H1 (cell line): ENCODE data around the gene CCS. TPM values are rescaled to one million over a fixed set of nuclear protein-coding genes. Genes with fewer than 3 reads are reported as not detected.

Source experiments
- CEBPB ChIP-seq: IDR thresholded peaks from 2 replicates; pipeline ENCODE4 v1.6.1; 2012; ENCODE audit warnings: low read depth, low read length
- CHD1 ChIP-seq: IDR thresholded peaks from 2 replicates; pipeline ENCODE4 v1.6.1; 2012; ENCODE audit warnings: low read depth, low read length, improper control_type of control experiment
- EP300 ChIP-seq, 2 experiments: IDR thresholded peaks; 1 replicate in 1 of 2; 2 replicates in 1 of 2; pipeline ENCODE4 v1.6.1; 2011 to 2012; ENCODE audit warnings: low read depth in 2 of 2, low read length in 2 of 2, mild to moderate bottlenecking in 2 of 2, borderline replicate concordance in 1 of 2, inconsistent platforms in 1 of 2, moderate library complexity in 1 of 2
- GABPA ChIP-seq: IDR thresholded peaks from 2 replicates; pipeline ENCODE4 v1.6.1; 2011; ENCODE audit warnings: mild to moderate bottlenecking, low read length, moderate library complexity, borderline replicate concordance; ENCODE audit not compliant: insufficient read depth
- KDM4A ChIP-seq: IDR thresholded peaks from one replicate; pipeline ENCODE4 v1.7.1; 2012; ENCODE audit warnings: low read depth, mild to moderate bottlenecking, moderate library complexity, low read length, inconsistent platforms; ENCODE audit not compliant: severe bottlenecking
- KDM5A ChIP-seq: fragments of 200-600 bp; IDR thresholded peaks from 2 replicates; pipeline ENCODE4 v1.7.1; 2012; ENCODE audit warnings: mild to moderate bottlenecking, low read length, inconsistent platforms, mixed read lengths
- POLR2A ChIP-seq, 2 experiments: IDR thresholded peaks; 1 replicate in 1 of 2; 2 replicates in 1 of 2; pipeline ENCODE4 v1.6.1; 2011; ENCODE audit warnings: low read depth in 2 of 2, low read length in 2 of 2, mild to moderate bottlenecking in 2 of 2; ENCODE audit errors: control extremely low read depth in 1 of 2
- SP4 ChIP-seq: IDR thresholded peaks from 2 replicates; pipeline ENCODE4 v1.6.1; 2012; ENCODE audit warnings: low read length, inconsistent platforms
- TAF1 ChIP-seq: IDR thresholded peaks from 2 replicates; pipeline ENCODE4 v1.6.1; 2011; ENCODE audit warnings: mild to moderate bottlenecking, low read depth, low read length
- YY1 ChIP-seq: IDR thresholded peaks from 2 replicates; pipeline ENCODE4 v1.6.1; 2011; ENCODE audit warnings: low read depth, mild to moderate bottlenecking, low read length
- polyA plus RNA-seq, 7 experiments: library from polyadenylated mRNA; depleted of rRNA in 3 of 7; stranded (reverse) in 5 of 7; unstranded in 2 of 7; fragments of >200 nt in 5 of 7; fragments of 200-250 nt in 2 of 7; gene quantifications; 1 replicate in 5 of 7; 2 replicates in 1 of 7; 4 replicates in 1 of 7; pipeline versions ENCODE4 v1.2.1 to v1.2.3, GENCODE V29; 2011 to 2013; ENCODE audit warnings: missing spikeins in 2 of 7, mixed read lengths in 2 of 7
- total RNA-seq: library from RNA; stranded (reverse); fragmentation: NEBNext Ultra II Directional; extraction: Animal tissue kit (Norgen Biotek cat#: 25700); gene quantifications from 2 replicates; pipeline ENCODE4 v1.2.1, GENCODE V29; 2021
- TF ChIP-seq, protein P1 (sequence below): fragments of 300-600 bp; sonication (generic); IDR thresholded peaks from 2 replicates; pipeline ENCODE4 v1.7.1; 2012; ENCODE audit warnings: low read length, moderate library complexity, mild to moderate bottlenecking, inconsistent platforms; ENCODE audit not compliant: insufficient replicate concordance

The CCS gene
- total and polyA plus RNA-seq, 2 of the 8 experiments (the other 6 are each of a cell fraction or from before 2014, with no cell fraction given): 37.1 to 37.7 TPM

DNA sequence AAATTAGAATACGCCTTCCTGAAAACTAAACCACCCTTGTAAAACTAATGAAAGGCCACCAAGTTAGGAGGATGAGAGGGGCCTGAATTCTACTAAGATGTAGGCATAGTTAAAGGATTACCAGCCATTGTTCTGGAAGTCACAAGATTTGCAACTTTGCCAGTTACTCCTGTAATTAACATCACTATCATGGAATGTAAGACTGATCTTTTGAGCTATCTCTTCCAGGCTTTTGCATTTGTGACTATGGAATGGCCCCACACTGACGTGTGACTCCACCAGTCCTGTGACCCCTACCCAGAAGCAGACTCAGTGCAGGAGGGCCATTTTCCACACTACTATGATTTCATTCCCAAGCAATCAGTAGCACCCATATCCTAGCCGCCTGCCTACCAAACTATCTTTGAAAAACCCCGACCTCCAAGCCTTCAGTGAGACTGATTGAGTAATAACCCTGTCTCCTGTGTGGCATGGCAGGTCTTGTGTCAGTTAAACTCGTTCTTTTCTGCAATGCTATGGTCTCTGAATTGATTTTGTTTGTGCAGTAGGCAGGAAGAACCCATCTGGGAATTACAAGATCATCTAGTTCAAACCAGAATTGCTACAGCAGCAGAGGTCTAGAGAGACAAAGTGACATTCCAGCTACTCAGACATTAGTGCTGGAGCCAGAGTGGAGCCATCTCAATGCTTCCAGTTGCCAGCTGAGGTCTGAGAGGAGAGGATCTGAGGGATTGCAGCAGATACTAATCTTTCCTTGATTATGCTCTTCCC lies 22.7 kb upstream of the CCS start (continued):
- TF ChIP-seq, protein P1, sequence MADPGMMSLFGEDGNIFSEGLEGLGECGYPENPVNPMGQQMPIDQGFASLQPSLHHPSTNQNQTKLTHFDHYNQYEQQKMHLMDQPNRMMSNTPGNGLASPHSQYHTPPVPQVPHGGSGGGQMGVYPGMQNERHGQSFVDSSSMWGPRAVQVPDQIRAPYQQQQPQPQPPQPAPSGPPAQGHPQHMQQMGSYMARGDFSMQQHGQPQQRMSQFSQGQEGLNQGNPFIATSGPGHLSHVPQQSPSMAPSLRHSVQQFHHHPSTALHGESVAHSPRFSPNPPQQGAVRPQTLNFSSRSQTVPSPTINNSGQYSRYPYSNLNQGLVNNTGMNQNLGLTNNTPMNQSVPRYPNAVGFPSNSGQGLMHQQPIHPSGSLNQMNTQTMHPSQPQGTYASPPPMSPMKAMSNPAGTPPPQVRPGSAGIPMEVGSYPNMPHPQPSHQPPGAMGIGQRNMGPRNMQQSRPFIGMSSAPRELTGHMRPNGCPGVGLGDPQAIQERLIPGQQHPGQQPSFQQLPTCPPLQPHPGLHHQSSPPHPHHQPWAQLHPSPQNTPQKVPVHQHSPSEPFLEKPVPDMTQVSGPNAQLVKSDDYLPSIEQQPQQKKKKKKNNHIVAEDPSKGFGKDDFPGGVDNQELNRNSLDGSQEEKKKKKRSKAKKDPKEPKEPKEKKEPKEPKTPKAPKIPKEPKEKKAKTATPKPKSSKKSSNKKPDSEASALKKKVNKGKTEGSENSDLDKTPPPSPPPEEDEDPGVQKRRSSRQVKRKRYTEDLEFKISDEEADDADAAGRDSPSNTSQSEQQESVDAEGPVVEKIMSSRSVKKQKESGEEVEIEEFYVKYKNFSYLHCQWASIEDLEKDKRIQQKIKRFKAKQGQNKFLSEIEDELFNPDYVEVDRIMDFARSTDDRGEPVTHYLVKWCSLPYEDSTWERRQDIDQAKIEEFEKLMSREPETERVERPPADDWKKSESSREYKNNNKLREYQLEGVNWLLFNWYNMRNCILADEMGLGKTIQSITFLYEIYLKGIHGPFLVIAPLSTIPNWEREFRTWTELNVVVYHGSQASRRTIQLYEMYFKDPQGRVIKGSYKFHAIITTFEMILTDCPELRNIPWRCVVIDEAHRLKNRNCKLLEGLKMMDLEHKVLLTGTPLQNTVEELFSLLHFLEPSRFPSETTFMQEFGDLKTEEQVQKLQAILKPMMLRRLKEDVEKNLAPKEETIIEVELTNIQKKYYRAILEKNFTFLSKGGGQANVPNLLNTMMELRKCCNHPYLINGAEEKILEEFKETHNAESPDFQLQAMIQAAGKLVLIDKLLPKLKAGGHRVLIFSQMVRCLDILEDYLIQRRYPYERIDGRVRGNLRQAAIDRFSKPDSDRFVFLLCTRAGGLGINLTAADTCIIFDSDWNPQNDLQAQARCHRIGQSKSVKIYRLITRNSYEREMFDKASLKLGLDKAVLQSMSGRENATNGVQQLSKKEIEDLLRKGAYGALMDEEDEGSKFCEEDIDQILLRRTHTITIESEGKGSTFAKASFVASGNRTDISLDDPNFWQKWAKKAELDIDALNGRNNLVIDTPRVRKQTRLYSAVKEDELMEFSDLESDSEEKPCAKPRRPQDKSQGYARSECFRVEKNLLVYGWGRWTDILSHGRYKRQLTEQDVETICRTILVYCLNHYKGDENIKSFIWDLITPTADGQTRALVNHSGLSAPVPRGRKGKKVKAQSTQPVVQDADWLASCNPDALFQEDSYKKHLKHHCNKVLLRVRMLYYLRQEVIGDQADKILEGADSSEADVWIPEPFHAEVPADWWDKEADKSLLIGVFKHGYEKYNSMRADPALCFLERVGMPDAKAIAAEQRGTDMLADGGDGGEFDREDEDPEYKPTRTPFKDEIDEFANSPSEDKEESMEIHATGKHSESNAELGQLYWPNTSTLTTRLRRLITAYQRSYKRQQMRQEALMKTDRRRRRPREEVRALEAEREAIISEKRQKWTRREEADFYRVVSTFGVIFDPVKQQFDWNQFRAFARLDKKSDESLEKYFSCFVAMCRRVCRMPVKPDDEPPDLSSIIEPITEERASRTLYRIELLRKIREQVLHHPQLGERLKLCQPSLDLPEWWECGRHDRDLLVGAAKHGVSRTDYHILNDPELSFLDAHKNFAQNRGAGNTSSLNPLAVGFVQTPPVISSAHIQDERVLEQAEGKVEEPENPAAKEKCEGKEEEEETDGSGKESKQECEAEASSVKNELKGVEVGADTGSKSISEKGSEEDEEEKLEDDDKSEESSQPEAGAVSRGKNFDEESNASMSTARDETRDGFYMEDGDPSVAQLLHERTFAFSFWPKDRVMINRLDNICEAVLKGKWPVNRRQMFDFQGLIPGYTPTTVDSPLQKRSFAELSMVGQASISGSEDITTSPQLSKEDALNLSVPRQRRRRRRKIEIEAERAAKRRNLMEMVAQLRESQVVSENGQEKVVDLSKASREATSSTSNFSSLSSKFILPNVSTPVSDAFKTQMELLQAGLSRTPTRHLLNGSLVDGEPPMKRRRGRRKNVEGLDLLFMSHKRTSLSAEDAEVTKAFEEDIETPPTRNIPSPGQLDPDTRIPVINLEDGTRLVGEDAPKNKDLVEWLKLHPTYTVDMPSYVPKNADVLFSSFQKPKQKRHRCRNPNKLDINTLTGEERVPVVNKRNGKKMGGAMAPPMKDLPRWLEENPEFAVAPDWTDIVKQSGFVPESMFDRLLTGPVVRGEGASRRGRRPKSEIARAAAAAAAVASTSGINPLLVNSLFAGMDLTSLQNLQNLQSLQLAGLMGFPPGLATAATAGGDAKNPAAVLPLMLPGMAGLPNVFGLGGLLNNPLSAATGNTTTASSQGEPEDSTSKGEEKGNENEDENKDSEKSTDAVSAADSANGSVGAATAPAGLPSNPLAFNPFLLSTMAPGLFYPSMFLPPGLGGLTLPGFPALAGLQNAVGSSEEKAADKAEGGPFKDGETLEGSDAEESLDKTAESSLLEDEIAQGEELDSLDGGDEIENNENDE: no peak
- TF ChIP-seq CHD1 (no peak), KDM4A (peak; percentile 13), EP300 (IDR thresholded peaks at IDR 0.05; ENCODE audit: borderline replicate concordance in 1 of 2, low read depth in 2 of 2, low read length in 2 of 2) (peak in 1 of 2 experiments; percentile 24; a peak in 1 of 3 replicates), POLR2A (IDR thresholded peaks at IDR 0.05; ENCODE audit: control extremely low read depth in 1 of 2, low read depth in 2 of 2, low read length in 2 of 2) (peak in 1 of 2 experiments; percentile 51; a peak in 2 of 3 replicates), YY1 (no peak), GABPA (no peak), KDM5A (no peak), SP4 (no peak), CEBPB (peak; percentile 49; the same call in 1 of the 2 replicates), TAF1 (peak; percentile 38; the same call in 1 of the 2 replicates)
